Transverse colon (tissue), 4 donors: ENCODE results near the gene APPBP2. TPM values are rescaled to one million over a fixed set of nuclear protein-coding genes. Genes with fewer than 3 reads are reported as not detected.
"Not testable (repeated sequence)": the region's sequence is repeated elsewhere in the genome, so short reads cannot be mapped to it uniquely, and the experiment has no call there.

Experiments
- DNase-seq: peaks from one replicate; pipeline ENCODE4 v3.0.0-alpha.2; 2019
- H3K27ac ChIP-seq, 4 donors: fragments of 200-600 bp; sonication (generic); 2 replicates each; pipeline ENCODE4 v1.5.1; 2016 to 2018; ENCODE audit warnings: inconsistent platforms in 4 of 4
- H3K27me3 ChIP-seq: fragments of 200-600 bp; sonication (generic); 2 replicates; pipeline ENCODE4 v1.5.1; 2017; ENCODE audit warnings: inconsistent platforms
- H3K36me3 ChIP-seq, 4 donors: fragments of 200-600 bp; sonication (generic); 2 replicates each; pipeline ENCODE4 v1.5.1; 2017 to 2019; ENCODE audit warnings: inconsistent platforms in 4 of 4
- H3K4me1 ChIP-seq, 4 donors: fragments of 200-600 bp; sonication (generic); 2 replicates each; pipeline ENCODE4 v1.5.1; 2017 to 2020; ENCODE audit warnings: inconsistent platforms in 4 of 4
- H3K4me3 ChIP-seq, 4 donors: fragments of 200-600 bp; sonication (generic); 1 replicate in 1 of 4; 2 replicates in 3 of 4; pipeline versions ENCODE4 v1.5.1 to v1.6.1; 2017 to 2019; ENCODE audit warnings: inconsistent platforms in 4 of 4
- H3K9me3 ChIP-seq, 2 donors: fragments of 200-600 bp; sonication (generic); 2 replicates each; pipeline ENCODE4 v1.5.1; 2017 to 2019; ENCODE audit warnings: inconsistent platforms in 2 of 2
- EP300 ChIP-seq: sonication (generic); formaldehyde crosslinking; IDR thresholded peaks from one replicate; pipeline ENCODE4 v1.6.1; 2017; ENCODE audit warnings: antibody characterized with exemption, low read depth
- POLR2A ChIP-seq: fragments of 450-650 bp; IDR thresholded peaks from one replicate; pipeline ENCODE4 v1.6.1; 2016; ENCODE audit warnings: antibody characterized with exemption, mild to moderate bottlenecking, moderate library complexity
- POLR2AphosphoS5 ChIP-seq, 3 donors: sonication (generic); formaldehyde crosslinking; IDR thresholded peaks; one replicate each; pipeline ENCODE4 v1.6.1; 2016; ENCODE audit warnings: antibody characterized with exemption in 3 of 3
- WGBS, 2 donors: methylation state at CpG; one replicate each; pipeline ENCODE4 v1.1.5; 2018; ENCODE audit warnings: low coverage in 1 of 2; 5-methylcytosine and 5-hydroxymethylcytosine counted together
- in situ Hi-C, 4 donors: fragments of 200-750 bp; cut with MboI; loops; one replicate each; pipeline versions ENCODE4 v1.15.0 to v1.15.1; 2017; ENCODE audit warnings: low sequenced_read_pairs in 3 of 4, low pct_ligation_motif_present in 1 of 4, low pct_unique_long_range_greater_than_20kb in 1 of 4
- intact Hi-C: fragments of 100-400 bp; cut with DNase I; formaldehyde crosslinking; loops from one replicate; pipeline ENCODE4 v1.15.1; 2023; ENCODE audit warnings: low total_unique reads
- total RNA-seq, 4 donors: library from RNA; depleted of rRNA; stranded (reverse); fragments of >200 nt; gene quantifications; one replicate each; pipeline ENCODE4 v1.1.0, GENCODE V29; 2016
- TF ChIP-seq, protein P1 (sequence below), 5 experiments: fragments of 200-600 bp in 3 of 5; fragments of 450-650 bp in 2 of 5; sonication (generic) in 3 of 5; IDR thresholded peaks; 1 replicate in 2 of 5; 2 replicates in 3 of 5; pipeline ENCODE4 v1.5.1; 2016 to 2017; ENCODE audit warnings: antibody characterized with exemption in 5 of 5, inconsistent platforms in 3 of 5, mild to moderate bottlenecking in 2 of 5, moderate library complexity in 1 of 5

The APPBP2 gene
- total RNA-seq, 4 donors from 2014 or later = 10.1 to 24.8 (median 18.4) TPM

GRCh38 chr17:60425626-60426025 is 100.4 kb downstream of the APPBP2 start:
- H3K27ac ChIP-seq = no peak overlapping the region
- no peaks in the 10 kb centered on the region for H3K9me3 ChIP-seq
- intact Hi-C loops (no loop called here), in situ Hi-C loops (loop anchor here in 3 of 4 donors (10.0 to 25.0 kb wide), 3 partner anchors 191 to 288 kb away; partner anchors contain the start of gene CA4 (in 2 of the 3))
- no peak for TF ChIP-seq POLR2AphosphoS5 (IDR thresholded peaks at IDR 0.05)
- no peak overlapping the region for H3K4me3 ChIP-seq
- no peaks in the 10 kb centered on the region for H3K36me3 ChIP-seq
- H3K27me3 ChIP-seq = no peaks in the 10 kb centered on the region
- DNase-seq = no peak
- peaks cover 0 to 15% (median 6%) of the 10 kb centered on the region in 4 donors for H3K4me1 ChIP-seq
- WGBS, 2 donors = 83% methylated on average over 6 of the region's 6 CpGs; no CpG with 5 or more reads in 1 of the 2 donors

GRCh38 chr17:60423865-60424264 is 102.2 kb downstream of the APPBP2 start:
- Histone ChIP-seq H3K36me3 (no peaks in the 10 kb centered on the region), H3K27me3 (no peaks in the 10 kb centered on the region), H3K4me1 (peaks cover 0 to 18% (median 6%) of the 10 kb centered on the region in 4 donors), H3K27ac (no peak overlapping the region), H3K9me3 (no peaks in the 10 kb centered on the region), H3K4me3 (no peak overlapping the region)
- 84 to 100% methylated on average over 1 to 3 of the region's 3 CpGs for WGBS, 2 donors
- in situ Hi-C loops (loop anchor here in 2 of 4 donors (10.0 to 25.0 kb wide), 2 partner anchors 189 to 287 kb away; partner anchors contain the start of gene CA4 (in 1 of the 2)), intact Hi-C loops (loop anchor here (1.0 kb wide), 1 partner anchor 25 kb away; no protein-coding TSS in a partner anchor)
- no peak for TF ChIP-seq POLR2AphosphoS5 (IDR thresholded peaks at IDR 0.05)
- TF ChIP-seq, protein P1, sequence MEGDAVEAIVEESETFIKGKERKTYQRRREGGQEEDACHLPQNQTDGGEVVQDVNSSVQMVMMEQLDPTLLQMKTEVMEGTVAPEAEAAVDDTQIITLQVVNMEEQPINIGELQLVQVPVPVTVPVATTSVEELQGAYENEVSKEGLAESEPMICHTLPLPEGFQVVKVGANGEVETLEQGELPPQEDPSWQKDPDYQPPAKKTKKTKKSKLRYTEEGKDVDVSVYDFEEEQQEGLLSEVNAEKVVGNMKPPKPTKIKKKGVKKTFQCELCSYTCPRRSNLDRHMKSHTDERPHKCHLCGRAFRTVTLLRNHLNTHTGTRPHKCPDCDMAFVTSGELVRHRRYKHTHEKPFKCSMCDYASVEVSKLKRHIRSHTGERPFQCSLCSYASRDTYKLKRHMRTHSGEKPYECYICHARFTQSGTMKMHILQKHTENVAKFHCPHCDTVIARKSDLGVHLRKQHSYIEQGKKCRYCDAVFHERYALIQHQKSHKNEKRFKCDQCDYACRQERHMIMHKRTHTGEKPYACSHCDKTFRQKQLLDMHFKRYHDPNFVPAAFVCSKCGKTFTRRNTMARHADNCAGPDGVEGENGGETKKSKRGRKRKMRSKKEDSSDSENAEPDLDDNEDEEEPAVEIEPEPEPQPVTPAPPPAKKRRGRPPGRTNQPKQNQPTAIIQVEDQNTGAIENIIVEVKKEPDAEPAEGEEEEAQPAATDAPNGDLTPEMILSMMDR (IDR thresholded peaks at IDR 0.05) = no peak
- no peak for TF ChIP-seq EP300
- TF ChIP-seq POLR2A = no peak
- DNase-seq = no peak

DNA sequence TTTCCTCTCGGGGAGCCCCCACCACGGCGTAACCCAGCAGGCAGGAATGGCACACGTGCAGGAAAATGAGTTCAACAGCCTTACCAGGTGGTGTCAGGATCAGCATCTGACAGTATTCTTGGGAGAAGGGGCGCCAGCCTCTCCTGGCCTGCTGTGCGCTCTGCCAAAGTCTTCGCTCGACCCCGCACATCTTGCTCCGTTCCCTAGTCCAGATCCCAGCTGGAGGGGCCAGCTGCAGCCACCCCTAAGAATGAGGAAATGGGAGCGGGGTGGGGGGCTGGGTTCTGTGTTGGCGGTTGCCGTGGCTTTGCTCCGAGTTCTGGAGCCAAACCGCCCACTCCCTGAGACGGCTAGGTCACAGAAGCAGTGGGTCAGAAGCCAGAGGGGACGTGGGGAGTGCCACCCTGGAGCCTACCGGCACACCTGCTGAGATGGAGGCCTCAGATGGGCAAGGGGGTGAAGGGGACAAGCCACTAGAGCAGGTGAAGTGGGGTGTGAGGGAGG is 103.8 kb downstream of the APPBP2 start, which contains the start of gene CHCT1:
Gene CHCT1 (plus strand): TSS at position 328 of the 504 bp plus-strand sequence. CDS start 104 bp downstream, at position 432.
- Histone ChIP-seq H3K27me3 (no peaks in the 10 kb centered on the region), H3K36me3 (no peaks in the 10 kb centered on the region), H3K4me3 (peak within 1 kb of the TSS; percentile 31 to 61 (median 41)), H3K4me1 (peaks cover 0 to 18% (median 6%) of the 10 kb centered on the region in 4 donors), H3K27ac (peak within 1 kb of the TSS in 3 of 4 donors; percentile 3 to 41 (median 18)), H3K9me3 (no peaks in the 10 kb centered on the region)
- in situ Hi-C loops = loop anchor here in 2 of 4 donors (10.0 to 25.0 kb wide), 2 partner anchors 187 to 285 kb away; partner anchors contain the start of gene CA4 (in 1 of the 2)
- no peak for TF ChIP-seq EP300
- TF ChIP-seq, protein P1 (IDR thresholded peaks at IDR 0.05) = no peak
- no peak for TF ChIP-seq POLR2AphosphoS5 (IDR thresholded peaks at IDR 0.05)
- no peak for TF ChIP-seq POLR2A
- DNase-seq = no peak
- intact Hi-C loops = no loop called here
- 82 to 85% methylated on average over 2 to 18 of the region's 18 CpGs for WGBS, 2 donors

- peak overlapping the region; percentile 31 to 61 (median 41) for H3K4me3 ChIP-seq
- no peaks in the 10 kb centered on the region for H3K9me3 ChIP-seq
- TF ChIP-seq POLR2A = no peak
- TF ChIP-seq, protein P1 (IDR thresholded peaks at IDR 0.05) = peak in 4 of 5 experiments; percentile 90 to 98 (median 94)
- H3K4me1 ChIP-seq = peaks cover 0 to 18% (median 6%) of the 10 kb centered on the region in 4 donors
- 0 to 2% methylated on average over 2 to 43 of the region's 66 CpGs for WGBS, 2 donors
- H3K27me3 ChIP-seq = no peaks in the 10 kb centered on the region
- DNase-seq = peak; percentile 77
- intact Hi-C loops = no loop called here
- in situ Hi-C loops = loop anchor here in 2 of 4 donors (10.0 to 25.0 kb wide), 2 partner anchors 187 to 284 kb away; partner anchors contain the start of gene CA4 (in 1 of the 2)
- H3K36me3 ChIP-seq = no peaks in the 10 kb centered on the region
- peak overlapping the region in 3 of 4 donors; percentile 3 to 41 (median 18) for H3K27ac ChIP-seq
Observed at GRCh38 chr17:60421273-60422161, 104.5 kb downstream of the APPBP2 start.

DNA sequence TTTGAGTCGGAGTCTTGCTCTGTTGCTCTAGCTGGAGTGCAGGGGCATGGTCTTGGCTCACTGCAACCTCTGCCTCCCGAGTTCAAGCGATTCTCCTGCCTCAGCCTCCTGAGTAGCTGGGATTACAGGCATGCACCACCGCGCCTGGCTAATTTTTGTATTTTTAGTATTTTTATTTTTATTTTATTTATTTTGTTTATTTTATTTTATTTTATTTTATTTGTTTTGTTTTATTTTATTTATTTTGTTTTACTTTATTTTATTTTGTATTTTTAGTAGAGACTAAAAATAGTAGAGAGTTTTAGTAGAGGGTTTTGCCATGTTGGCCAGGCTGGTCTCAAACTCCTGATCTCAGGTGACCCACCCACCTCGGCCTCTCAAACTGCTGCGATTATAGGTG is 106.2 kb downstream of the APPBP2 start:
- in situ Hi-C loops = loop anchor here in 2 of 4 donors (10.0 to 25.0 kb wide), 2 partner anchors 185 to 283 kb away; partner anchors contain the start of gene CA4 (in 1 of the 2)
- intact Hi-C loops, H3K36me3 ChIP-seq, H3K27me3 ChIP-seq, H3K9me3 ChIP-seq, H3K27ac ChIP-seq, DNase-seq, H3K4me3 ChIP-seq: not testable (repeated sequence)
- H3K4me1 ChIP-seq = peaks cover 0 to 18% (median 6%) of the 10 kb centered on the region in 4 donors
- 89 to 90% methylated on average over 7 of the region's 7 CpGs for WGBS, 2 donors

DNA sequence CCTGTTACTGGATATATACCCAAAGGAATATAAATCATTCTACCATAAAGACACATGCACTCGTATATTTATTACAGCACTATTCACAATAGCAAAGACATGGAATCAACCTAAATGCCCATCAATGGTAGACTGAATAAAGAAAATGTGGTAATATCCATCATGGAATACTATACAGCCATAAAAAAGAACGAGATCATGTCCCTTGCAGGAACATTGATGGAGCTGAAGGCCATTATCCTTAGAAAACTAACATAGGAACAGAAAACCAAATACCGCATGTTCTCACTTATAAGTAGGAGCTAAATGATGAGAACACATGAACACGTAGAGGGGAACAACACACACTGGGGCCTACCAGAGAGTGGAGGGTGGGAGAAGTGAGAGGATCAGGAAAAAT is 107.0 kb downstream of the APPBP2 start:
- H3K36me3 ChIP-seq, H3K4me3 ChIP-seq, H3K9me3 ChIP-seq, H3K27me3 ChIP-seq, H3K27ac ChIP-seq, intact Hi-C loops, DNase-seq: not testable (repeated sequence)
- WGBS, 2 donors = 84 to 95% methylated on average over 4 of the region's 4 CpGs
- in situ Hi-C loops = loop anchor here in 1 of 4 donors (25.0 kb wide), 1 partner anchor 282 kb away; the partner anchor contains the start of gene CA4
- peaks cover 0 to 18% (median 6%) of the 10 kb centered on the region in 4 donors for H3K4me1 ChIP-seq
